Measurements from ENCODE around the gene TPGS2. TPM values are rescaled to one million over a fixed set of nuclear protein-coding genes. Genes with fewer than 3 reads are reported as not detected.

TPGS2 gene
- total and polyA plus RNA-seq, 2 of the 13 experiments (the other 11 are each of a cell fraction or from before 2014, with no cell fraction given) = 73.3 to 137 TPM

GRCh38 chr18:36813101-36813775 lies 15.6 kb downstream of the TPGS2 start:
- H3K9ac ChIP-seq (ENCODE audit: insufficient read depth, low read depth, low read length) = no peak overlapping the region
- no peaks in the 10 kb centered on the region for H3K79me2 ChIP-seq (ENCODE audit: insufficient read depth, low read length)
- BruUV-seq (replicated peaks) = no TSS peak
- CTCF ChIA-PET (ENCODE audit: low intra/inter-chr PET ratio, low total read pairs) = no interaction called here
- peaks cover 4% of the 10 kb centered on the region; the same call in 1 of the 2 replicates for H3K4me1 ChIP-seq (ENCODE audit: insufficient read depth, low read length)
- H2AFZ ChIP-seq (ENCODE audit: low read length) = no peak overlapping the region
- ATAC-seq = no peak
- FAIRE-seq = no peak
- H3K9me3 ChIP-seq (ENCODE audit: low read length) = no peaks in the 10 kb centered on the region
- POLR2A ChIA-PET = no interaction called here
- H3K27me3 ChIP-seq (ENCODE audit: control insufficient read depth in 1 of 2, insufficient read depth in 2 of 2, low read length in 2 of 2) = no peaks in the 10 kb centered on the region
- peaks cover 6 to 48% of the 10 kb centered on the region in 2 experiments; a peak in 4 of 5 replicates for H3K36me3 ChIP-seq (replicated peaks in 1 of 2; ENCODE audit: control insufficient read depth in 1 of 2, insufficient read depth in 2 of 2, low read length in 2 of 2)
- intact Hi-C loops (cut with micrococcal nuclease; ENCODE audit: unreplicated experiment) = no loop called here
- 95% methylated on average over 4 of the region's 4 CpGs for WGBS (ENCODE audit: low lambda C conversion rate)
- H3K27ac ChIP-seq (ENCODE audit: extremely low read length, insufficient read depth, low read length) = no peak overlapping the region
- in situ Hi-C loops (cut with HindIII; ENCODE audit: extremely low pct_ligation_motif_present, low pct_unique_long_range_greater_than_20kb) = no loop called here
- H3K4me2 ChIP-seq (ENCODE audit: low read depth, low read length) = no peak overlapping the region
- peaks cover 7% of the 10 kb centered on the region for H4K20me1 ChIP-seq (ENCODE audit: insufficient read depth, low read length)
- TF ChIP-seq KDM2A (CRISPR knock-in tag; IDR thresholded peaks at IDR 0.05; ENCODE audit: borderline replicate concordance, low read depth) = no peak
- TF ChIP-seq ZNF512 (CRISPR knock-in tag; IDR thresholded peaks at IDR 0.05) = no peak
- TF ChIP-seq ZNF3 (CRISPR knock-in tag; IDR thresholded peaks at IDR 0.05) = no peak
- no peak for TF ChIP-seq BRF2 (CRISPR knock-in tag; IDR thresholded peaks at IDR 0.05)
- TF ChIP-seq POLR2AphosphoS5 (IDR thresholded peaks at IDR 0.05; ENCODE audit: low read depth, low read length) = no peak
- TF ChIP-seq SYNCRIP (IDR thresholded peaks at IDR 0.05; ENCODE audit: insufficient read depth, low read depth, low read length) = no peak
- TF ChIP-seq ZSCAN22 (CRISPR knock-in tag; IDR thresholded peaks at IDR 0.05) = no peak
- no peak for TF ChIP-seq ZNF784 (CRISPR knock-in tag; IDR thresholded peaks at IDR 0.05; ENCODE audit: borderline replicate concordance)
- TF ChIP-seq CBFB (CRISPR knock-in tag; IDR thresholded peaks at IDR 0.05) = no peak
- TF ChIP-seq SRSF4 (IDR thresholded peaks at IDR 0.05; ENCODE audit: low read depth, low read length, poor library complexity, severe bottlenecking) = no peak
- no peak for TF ChIP-seq DBP (CRISPR knock-in tag; IDR thresholded peaks at IDR 0.05; ENCODE audit: not compliant biosample characterization)
- no peak for DNase-seq (ENCODE audit: low spot score)
- no peak overlapping the region for H3K4me3 ChIP-seq (replicated peaks in 1 of 3; ENCODE audit: insufficient read depth in 1 of 3, low read depth in 2 of 3, low read length in 3 of 3)
